OCI-M2 (cell line): ENCODE measurements around the gene FHOD1.

ENCODE experiments used
- DNase-seq: peaks from one replicate; lab custom pipeline; 2025; ENCODE audit not compliant: unreplicated experiment; lab: John Stamatoyannopoulos, UW

The FHOD1 gene

DNA sequence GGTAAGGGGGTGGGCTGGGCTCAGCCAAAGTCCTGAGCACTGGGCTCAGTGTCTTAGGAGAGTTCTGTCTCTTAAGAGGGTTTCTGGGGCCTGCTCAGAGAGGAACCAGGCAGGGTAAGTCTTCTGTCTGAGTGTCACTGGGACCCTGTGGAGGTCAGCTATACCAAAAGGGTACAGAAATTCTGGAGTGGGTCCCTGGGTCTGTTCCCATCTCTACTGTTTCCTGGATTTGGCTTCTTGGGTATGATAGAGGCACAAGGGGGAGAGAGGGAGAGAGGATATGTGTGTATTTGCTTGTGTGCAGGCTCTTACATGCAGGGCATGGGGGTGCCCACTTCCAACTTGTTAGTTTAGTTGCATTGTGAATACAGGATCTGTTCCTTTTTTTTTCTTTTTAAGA lies 53.7 kb downstream of the FHOD1 start:
- no peak for DNase-seq

DNA sequence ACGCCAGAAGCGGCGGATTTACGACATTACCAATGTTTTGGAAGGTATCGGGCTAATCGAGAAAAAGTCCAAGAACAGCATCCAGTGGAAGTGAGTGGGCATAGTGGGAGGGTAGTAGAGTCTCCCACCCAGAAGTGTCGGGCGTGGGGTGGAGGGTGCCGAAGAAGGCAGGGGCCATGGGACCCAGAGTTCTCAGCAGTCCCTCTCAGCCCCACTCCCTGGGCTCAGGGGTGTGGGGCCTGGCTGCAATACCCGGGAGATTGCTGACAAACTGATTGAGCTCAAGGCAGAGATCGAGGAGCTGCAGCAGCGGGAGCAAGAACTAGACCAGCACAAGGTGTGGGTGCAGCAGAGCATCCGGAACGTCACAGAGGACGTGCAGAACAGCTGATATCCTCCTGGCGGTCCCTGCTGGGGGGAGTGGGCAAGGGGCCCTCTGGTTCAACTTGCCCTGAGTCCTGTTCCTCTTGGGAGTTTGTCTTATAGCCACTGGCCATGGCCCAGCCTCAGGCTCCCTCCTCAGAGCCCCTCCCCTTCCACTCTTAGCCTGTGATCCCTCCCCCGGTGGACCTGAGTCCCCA lies 54.4 kb downstream of the FHOD1 start:
- DNase-seq, result no peak

DNA sequence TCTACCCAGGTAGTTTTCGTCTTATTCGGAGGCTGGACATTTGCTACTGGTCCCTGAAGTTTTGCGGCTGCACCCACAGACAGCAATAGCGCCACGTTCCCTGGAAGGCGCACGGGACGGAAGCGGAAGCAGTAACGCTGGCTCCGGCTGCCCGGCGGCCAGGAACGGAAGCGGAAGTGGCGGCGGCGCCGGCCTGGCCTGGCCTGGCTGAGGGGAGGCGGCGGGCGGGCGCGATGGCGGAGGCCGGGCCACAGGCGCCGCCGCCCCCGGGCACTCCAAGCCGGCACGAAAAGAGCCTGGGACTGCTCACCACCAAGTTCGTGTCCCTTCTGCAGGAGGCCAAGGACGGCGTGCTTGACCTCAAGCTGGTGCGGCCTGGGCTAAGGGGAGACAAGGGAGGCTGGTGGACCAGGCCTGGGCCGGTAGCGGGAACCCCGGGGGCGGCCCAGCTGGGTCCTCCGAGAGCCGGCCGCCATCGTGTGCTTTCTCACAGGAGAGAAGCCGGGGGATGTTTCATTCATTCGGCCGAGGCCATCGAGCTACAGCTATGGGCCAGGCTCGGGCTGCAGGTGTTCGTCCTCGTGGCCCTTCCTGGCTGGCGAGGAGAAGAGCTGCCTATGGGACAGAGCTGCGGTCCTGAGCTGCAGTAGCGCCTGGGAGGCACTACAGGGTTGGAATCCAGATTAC lies 55.1 kb downstream of the FHOD1 start, which contains the start of gene E2F4:
Gene E2F4, plus strand, starts transcription at position 161 of the 687 bp plus-strand sequence. Its CDS starts 73 bp downstream, at position 234.
- peak; percentile 50 for DNase-seq

DNA sequence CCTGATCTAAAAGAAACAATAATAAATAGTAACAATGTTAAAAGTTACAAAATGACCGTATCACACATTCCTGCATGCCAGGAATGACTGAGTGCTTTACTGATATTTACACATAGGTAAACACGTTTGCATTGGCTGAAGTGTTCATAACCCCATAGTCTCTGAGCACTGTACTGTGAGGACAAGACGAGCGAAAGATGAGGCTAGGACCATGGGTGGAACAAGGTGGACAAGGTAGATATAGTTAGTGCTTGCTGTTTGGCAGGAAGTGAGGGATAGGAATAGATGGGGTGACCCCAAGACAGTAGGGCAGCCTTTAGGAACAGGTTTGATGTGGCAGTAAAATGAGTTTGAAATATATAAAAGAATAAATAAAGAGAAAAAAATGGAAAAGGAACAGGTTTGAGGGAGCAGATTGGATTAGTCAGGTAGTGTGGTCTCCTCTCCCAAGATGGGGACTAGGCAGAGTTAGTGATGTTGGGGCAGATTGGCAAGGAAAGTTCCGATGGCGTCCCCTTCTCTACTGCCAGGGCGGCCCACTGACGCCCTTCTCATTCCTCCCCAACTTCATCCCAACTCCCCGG lies 55.8 kb downstream of the FHOD1 start:
- no peak for DNase-seq

- DNase-seq, result no peak
Observed at GRCh38 chr16:67190448-67191399, 56.6 kb downstream of the FHOD1 start.

DNA sequence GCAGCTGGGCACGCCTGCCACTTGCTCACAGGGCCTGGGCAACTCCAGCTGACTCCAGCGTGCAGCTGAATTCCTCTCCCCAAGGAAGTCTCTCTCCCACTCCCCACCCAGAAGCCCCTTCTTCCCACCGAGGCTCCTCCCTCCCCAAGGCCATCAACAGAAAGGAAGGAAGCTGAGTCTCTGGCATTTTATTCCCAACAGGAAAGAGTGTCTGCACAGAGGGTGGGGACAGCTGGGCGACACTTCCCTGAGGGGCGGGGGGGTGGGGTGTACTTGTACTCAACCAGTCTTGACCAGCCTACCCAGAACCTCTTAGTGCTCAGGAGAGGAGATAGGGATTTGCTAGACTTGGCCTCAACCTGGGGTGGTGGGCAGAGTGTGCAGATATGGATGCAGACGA lies 57.2 kb downstream of the FHOD1 start, which contains the start of gene EXOC3L1:
Gene EXOC3L1, minus strand, starts transcription at position 96 of the 400 bp plus-strand sequence. CDS start 460 bp downstream, outside the sequence.
- no peak for DNase-seq

GRCh38 chr16:67188798-67189197 lies 58.5 kb downstream of the FHOD1 start:
- no peak for DNase-seq

DNA sequence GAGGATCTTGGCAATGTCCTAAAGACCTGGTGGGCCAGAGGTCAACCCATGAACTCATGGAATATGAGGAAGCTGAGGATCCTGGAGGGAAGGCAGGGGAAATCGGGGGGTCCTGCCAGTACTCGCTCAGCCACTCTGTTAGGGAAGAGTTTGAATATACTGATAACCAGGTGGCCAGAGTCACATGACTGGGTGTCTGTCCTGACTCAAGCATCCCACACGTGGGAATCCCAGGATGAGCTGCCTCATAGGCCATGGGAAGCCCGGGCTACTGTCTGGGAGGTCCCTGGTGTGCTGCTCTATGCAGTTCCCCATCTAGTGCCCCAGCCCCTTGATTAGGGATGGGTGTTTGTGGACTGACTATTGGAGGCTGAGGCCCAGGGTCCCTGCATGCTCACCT lies 59.0 kb downstream of the FHOD1 start:
- DNase-seq, result no peak

DNA sequence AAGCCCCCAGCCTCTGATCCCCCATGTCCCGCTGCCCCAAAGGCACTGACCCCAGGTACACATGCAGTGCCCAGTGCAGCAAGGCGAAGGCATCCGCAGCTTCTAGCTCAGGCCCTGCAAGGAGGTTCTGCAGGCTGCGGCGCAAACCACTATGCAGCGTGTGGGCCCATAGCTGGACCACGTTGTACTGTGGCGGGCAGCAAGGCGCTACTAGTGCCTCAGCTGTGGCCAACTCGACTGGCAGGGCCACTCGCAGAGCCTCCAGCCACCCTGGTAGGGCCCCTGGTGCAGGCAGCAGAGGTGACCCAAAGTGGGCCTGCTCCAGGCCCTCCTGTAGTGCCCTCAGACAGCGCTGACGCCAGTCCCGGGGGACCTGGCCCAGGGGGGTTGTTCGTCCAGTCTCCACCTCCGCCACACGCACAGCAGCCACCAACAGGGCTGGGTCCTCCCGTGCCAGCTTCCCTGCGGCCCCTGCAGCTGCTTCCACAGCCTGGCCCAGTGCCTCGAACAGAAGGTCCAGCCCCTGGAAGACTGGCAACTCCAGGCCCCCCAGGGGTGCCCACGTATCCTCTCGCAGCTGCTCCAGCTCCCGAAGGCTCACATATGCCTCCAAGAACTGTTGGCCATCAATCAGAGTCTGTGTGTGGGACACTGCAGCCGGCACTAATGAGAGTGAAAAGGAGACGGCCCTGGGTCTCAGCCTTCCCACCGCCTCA lies 59.9 kb downstream of the FHOD1 start:
- DNase-seq, result no peak

DNA sequence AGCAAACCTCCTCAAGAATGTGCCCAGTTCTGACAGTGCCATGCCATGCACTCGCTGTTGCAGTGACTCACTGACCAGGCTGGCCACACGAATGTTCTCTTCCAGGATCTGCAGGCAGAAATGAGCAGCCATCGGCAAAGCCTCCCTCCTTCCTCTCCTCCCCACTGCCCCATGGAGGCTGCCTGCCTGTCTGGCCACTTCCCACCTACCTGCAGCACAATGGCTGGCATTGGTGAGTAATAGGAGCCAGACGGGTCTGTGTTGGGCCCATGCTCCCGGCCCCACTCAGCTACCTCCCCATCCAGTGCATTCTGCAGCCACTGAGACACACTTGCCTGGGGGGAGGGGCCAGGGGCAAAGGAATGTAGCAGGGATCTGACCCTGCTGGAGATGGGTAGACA lies 60.7 kb downstream of the FHOD1 start:
- no peak for DNase-seq

DNA sequence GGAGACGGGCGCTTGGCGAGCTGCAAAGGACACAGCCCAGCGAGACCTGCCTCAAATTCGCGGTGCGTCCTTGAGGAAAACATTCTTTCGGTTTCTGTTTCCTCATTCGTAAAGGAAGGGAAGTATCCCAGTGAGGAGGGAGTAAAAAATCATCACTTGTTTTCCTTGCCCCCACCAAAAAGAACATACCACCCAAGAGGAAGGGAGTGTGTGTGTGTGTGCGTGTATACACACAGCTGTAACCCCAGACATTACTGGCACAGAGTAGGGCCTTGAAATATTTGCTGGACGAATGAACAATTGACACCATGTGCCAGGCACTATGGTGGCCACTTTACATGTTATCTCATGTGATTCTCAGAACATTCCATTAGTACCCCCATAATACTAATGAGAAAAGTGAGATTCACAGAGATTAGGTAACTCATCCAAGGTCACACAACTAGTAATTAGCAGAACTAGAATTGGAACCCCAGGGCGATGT lies 61.6 kb downstream of the FHOD1 start:
- no peak for DNase-seq

DNA sequence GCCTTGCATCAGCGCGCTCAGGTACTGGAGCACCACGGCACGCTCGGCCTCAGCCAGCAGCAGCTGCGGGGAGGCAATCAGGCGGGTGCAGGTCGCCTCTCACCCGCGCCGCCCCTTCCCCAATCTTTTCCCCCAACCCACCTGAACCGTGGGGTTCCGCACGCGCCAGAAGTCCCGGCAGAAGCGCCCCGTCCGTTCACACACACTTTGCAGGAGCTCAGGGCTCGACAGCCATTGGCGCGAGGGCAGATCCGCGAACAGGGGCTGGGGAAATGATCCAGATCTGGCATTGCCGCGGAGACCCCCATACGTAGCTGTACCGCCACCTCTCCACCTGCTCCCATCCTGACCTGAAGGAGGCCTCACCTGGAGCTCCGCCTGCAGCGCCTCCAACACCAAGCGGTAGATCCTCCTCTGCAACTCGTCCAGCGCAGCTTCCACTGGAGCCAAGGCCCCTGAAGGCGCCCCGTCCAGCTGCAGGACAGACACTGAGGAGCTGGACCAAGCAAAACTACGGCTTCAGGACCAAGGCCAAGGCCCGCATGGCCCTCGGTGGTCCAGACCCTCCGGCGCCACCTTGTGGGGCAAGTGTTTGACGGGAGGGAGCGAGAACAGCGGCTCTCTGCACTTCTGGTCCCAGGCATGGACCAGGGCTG lies 62.2 kb downstream of the FHOD1 start:
- peak; percentile 49 for DNase-seq

- no peak for DNase-seq
Observed at GRCh38 chr16:67184453-67184994, 62.8 kb downstream of the FHOD1 start.

DNA sequence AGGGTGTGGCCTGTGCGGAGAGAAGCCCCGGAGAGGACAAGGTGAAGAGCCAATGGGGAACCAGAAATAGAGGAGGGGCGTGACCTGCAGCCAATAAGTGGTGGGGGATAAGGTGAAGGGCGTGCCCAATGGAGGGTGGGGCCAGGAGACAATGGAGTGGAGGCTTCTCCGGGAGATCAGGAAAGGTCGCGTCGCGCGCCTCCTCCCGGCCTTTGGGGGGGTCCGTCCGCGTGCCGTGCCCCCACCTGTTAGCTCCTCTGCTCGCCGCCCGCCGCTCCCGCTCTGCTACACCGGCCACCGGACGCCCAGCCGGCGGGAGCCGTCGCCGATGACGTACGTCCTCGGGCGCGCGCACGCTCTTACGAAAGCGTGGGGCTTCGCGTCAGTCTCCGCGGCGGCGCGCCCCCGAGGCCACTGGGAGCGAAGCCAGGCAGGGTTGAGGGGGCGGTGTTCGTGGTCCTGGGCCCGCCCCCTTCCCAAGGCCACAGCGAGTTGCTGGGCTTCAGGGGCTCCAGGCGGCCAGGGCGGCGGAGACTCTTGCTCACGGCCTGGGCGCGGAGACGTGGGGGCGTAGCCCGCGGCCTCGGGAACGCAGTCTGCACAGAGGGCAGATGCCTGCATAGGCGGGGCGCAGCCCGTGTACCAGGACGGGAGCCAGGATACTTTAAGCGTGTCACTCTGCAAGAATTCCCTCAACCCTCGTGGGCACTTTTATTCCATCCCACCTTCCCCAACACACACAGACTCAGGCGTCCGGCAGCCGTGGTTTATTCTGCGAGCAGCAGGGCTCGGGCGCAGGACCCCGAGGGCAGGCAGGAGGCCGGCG lies 63.4 kb downstream of the FHOD1 start, which contains the start of gene MATCAP1:
Gene MATCAP1, minus strand, starts transcription at position 337 of the 826 bp plus-strand sequence. CDS start 3,353 bp downstream, outside the sequence.
- peak; percentile 80 for DNase-seq

- no peak for DNase-seq
Observed at GRCh38 chr16:67183284-67183626, 64.0 kb downstream of the FHOD1 start.

- no peak for DNase-seq
Observed at GRCh38 chr16:67182288-67182687, 65.0 kb downstream of the FHOD1 start.

DNA sequence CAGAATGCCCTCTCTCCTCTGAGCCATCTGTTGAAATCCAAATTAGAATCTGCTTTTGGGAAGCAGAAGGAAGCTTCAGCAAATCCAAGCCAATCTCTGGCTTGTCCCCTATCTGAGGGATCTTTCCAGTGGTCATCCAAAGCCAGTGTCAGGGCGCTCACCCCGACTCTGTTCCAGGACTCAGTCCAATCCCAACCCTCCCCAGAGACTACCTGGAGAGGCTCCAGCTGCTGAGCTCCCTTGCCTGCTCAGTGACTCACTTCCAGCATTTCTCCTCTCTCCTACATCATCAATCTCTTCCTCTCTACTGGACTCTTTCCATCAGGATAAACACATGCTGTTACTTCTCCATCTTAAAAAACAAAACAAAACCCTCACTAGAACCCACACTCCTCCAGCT lies 65.9 kb downstream of the FHOD1 start:
- no peak for DNase-seq

DNA sequence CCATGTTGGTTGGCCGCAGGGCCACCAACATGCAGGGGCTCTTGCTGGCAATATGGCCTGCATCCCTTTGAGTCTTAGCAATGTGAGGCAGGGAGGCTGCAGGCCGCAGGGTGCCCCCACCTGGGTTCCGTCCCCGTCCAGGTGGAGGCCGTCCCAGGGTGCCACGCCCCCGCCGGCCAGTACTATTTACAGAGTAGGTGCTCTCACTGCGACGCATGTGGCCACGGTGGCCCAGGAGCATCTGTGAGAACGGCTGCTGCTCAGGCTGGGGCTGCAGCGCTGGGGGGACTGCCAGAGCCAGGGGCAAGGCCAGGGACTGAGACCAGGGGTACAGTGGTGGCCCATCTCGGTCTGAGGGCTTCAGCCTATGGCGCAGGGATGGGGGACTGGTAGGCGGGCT lies 67.1 kb downstream of the FHOD1 start:
- DNase-seq, result no peak
